Activated CD4-positive, alpha-beta T cell treated with anti-CD3 and anti-CD28 coated beads, Interleukin-2, amount 10 ng/mL, durations not matched to agents 24 days and 14 days (primary cell): ENCODE measurements around the gene TMEM245. TPM values are rescaled to one million over a fixed set of nuclear protein-coding genes. Genes with fewer than 3 reads are reported as not detected.
A peak's percentile ranks its signal among the peaks of the same experiment; 100 is the strongest.
"Not testable (repeated sequence)": the region's sequence is repeated elsewhere in the genome, so short reads cannot be mapped to it uniquely, and the experiment has no call there.

ENCODE experiments used
- DNase-seq: peaks from one replicate; pipeline ENCODE4 v3.0.0; 2022
- H3K27ac Mint-ChIP-seq: one replicate; pipeline ENCODE4 v1.8.0; 2022; ENCODE audit warnings: mild to moderate bottlenecking, mixed read lengths
- H3K27me3 Mint-ChIP-seq: one replicate; pipeline ENCODE4 v1.8.0; 2022; ENCODE audit warnings: mixed read lengths
- H3K36me3 Mint-ChIP-seq: one replicate; pipeline ENCODE4 v1.8.0; 2022; ENCODE audit warnings: low read depth, mild to moderate bottlenecking, mixed read lengths
- H3K4me1 Mint-ChIP-seq: one replicate; pipeline ENCODE4 v1.8.0; 2021; ENCODE audit warnings: mixed read lengths
- H3K4me3 Mint-ChIP-seq: one replicate; pipeline ENCODE4 v1.8.0; 2022; ENCODE audit warnings: mild to moderate bottlenecking, moderate library complexity, mixed read lengths
- H3K9me3 Mint-ChIP-seq: one replicate; pipeline ENCODE4 v1.8.0; 2021; ENCODE audit warnings: mixed read lengths
- intact Hi-C: fragments of 100-400 bp; cut with micrococcal nuclease; formaldehyde crosslinking; loops from one replicate; pipeline ENCODE4 v1.15.1; 2023
- total RNA-seq: library from RNA; stranded (reverse); gene quantifications from 2 replicates; pipeline ENCODE4 v1.2.3, GENCODE V29; 2022

TMEM245 gene
- total RNA-seq, 1 donor from 2014 or later: 26.7 TPM

GRCh38 chr9:108994695-108995094, 125.1 kb downstream of the TMEM245 start:
- DNase-seq: peak; percentile 59
- Mint-ChIP-seq H3K36me3 (peaks cover 12% of the 10 kb centered on the region), H3K4me1 (peaks cover 7% of the 10 kb centered on the region), H3K27ac (no peak overlapping the region), H3K9me3 (no peaks in the 10 kb centered on the region), H3K4me3 (no peak overlapping the region), H3K27me3 (no peaks in the 10 kb centered on the region)
- intact Hi-C loops: no loop called here

- Mint-ChIP-seq H3K9me3 (peaks cover 6% of the 10 kb centered on the region), H3K4me3 (no peak overlapping the region), H3K4me1 (peaks cover 7% of the 10 kb centered on the region), H3K27ac (no peak overlapping the region), H3K27me3 (no peaks in the 10 kb centered on the region), H3K36me3 (peaks cover 17% of the 10 kb centered on the region)
- intact Hi-C loops: no loop called here
- DNase-seq: no peak
Observed at GRCh38 chr9:108991479-108991878, 128.3 kb downstream of the TMEM245 start.

- H3K27me3 Mint-ChIP-seq: no peaks in the 10 kb centered on the region
- peaks cover 7% of the 10 kb centered on the region for H3K36me3 Mint-ChIP-seq
- no peak for DNase-seq
- H3K4me3 Mint-ChIP-seq: no peak overlapping the region
- H3K9me3 Mint-ChIP-seq: peaks cover 6% of the 10 kb centered on the region
- H3K27ac Mint-ChIP-seq: no peak overlapping the region
- intact Hi-C loops: no loop called here
- no peaks in the 10 kb centered on the region for H3K4me1 Mint-ChIP-seq
Observed at GRCh38 chr9:108983885-108984284, 135.9 kb downstream of the TMEM245 start.

DNA sequence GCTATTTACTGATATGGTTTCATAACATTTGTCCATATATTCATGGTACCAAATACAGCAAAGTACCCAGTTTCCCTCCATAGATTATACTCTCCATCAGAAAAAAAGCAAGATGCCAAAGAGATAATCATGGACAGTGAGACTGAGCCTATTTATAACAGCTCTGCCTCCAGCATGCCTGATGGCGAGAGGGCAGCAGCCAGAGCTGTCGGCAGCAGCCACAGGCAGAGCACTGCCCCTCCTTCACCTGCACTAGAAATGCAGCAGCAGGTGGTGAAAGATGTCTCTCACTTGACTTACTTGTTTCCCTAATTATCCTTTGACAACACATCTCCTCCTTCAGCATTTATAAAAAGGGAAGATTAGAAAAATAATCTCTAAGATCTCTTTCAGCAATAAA, 138.9 kb downstream of the TMEM245 start:
- Mint-ChIP-seq H3K27me3 (no peaks in the 10 kb centered on the region), H3K9me3 (no peaks in the 10 kb centered on the region), H3K27ac (no peak overlapping the region), H3K4me1 (no peaks in the 10 kb centered on the region), H3K36me3 (no peaks in the 10 kb centered on the region), H3K4me3 (no peak overlapping the region)
- intact Hi-C loops: no loop called here
- DNase-seq: no peak

- intact Hi-C loops: no loop called here
- no peaks in the 10 kb centered on the region for H3K27me3 Mint-ChIP-seq
- no peak overlapping the region for H3K4me3 Mint-ChIP-seq
- H3K4me1 Mint-ChIP-seq: no peaks in the 10 kb centered on the region
- no peak for DNase-seq
- H3K27ac Mint-ChIP-seq: no peak overlapping the region
- no peaks in the 10 kb centered on the region for H3K9me3 Mint-ChIP-seq
- H3K36me3 Mint-ChIP-seq: no peaks in the 10 kb centered on the region
Observed at GRCh38 chr9:108978205-108978604, 141.5 kb downstream of the TMEM245 start.

GRCh38 chr9:108973895-108974294, 145.9 kb downstream of the TMEM245 start:
- no peak for DNase-seq
- H3K36me3 Mint-ChIP-seq: peaks cover 3% of the 10 kb centered on the region
- intact Hi-C loops: no loop called here
- no peaks in the 10 kb centered on the region for H3K27me3 Mint-ChIP-seq
- H3K4me3 Mint-ChIP-seq: no peak overlapping the region
- H3K9me3 Mint-ChIP-seq: peaks cover 3% of the 10 kb centered on the region
- H3K4me1 Mint-ChIP-seq: no peaks in the 10 kb centered on the region
- no peak overlapping the region for H3K27ac Mint-ChIP-seq

DNA sequence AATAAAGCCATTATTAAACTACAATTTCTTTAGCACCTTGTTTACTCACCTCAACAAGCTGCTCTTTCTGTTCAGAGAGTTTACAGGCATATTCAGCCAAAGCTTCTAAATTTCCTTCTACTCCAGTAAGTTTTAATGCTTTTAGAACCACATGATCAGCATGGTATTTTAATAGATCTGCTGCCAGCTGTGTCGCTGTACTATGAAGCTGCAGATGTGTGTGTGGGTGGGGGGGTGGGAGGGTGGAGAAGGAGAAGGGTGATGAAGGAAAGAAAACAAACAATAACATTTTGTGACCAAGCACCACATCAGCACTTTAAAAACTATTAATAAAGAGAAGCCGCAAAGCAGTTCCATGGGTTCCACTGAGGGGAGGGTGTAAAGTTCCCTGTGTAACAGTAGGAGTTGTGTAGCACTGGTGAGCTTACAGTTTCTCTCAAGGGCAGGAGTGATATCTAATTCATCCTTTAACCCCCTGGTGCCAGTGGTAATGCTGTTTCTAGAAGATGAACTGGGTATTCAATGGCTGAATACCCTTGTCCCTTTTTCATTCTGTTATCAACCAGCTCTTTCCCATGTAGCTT, 147.0 kb downstream of the TMEM245 start:
- Mint-ChIP-seq H3K27ac (no peak overlapping the region), H3K27me3 (no peaks in the 10 kb centered on the region), H3K36me3 (peaks cover 3% of the 10 kb centered on the region), H3K9me3 (peaks cover 3% of the 10 kb centered on the region), H3K4me1 (no peaks in the 10 kb centered on the region), H3K4me3 (no peak overlapping the region)
- DNase-seq: no peak
- intact Hi-C loops: no loop called here

GRCh38 chr9:108972186-108972585, 147.6 kb downstream of the TMEM245 start:
- intact Hi-C loops: no loop called here
- Mint-ChIP-seq H3K36me3 (peaks cover 3% of the 10 kb centered on the region), H3K27ac (no peak overlapping the region), H3K4me3 (no peak overlapping the region), H3K4me1 (no peaks in the 10 kb centered on the region), H3K9me3 (peaks cover 3% of the 10 kb centered on the region), H3K27me3 (no peaks in the 10 kb centered on the region)
- no peak for DNase-seq

- H3K36me3 Mint-ChIP-seq, DNase-seq, H3K27me3 Mint-ChIP-seq, H3K4me1 Mint-ChIP-seq, H3K27ac Mint-ChIP-seq, intact Hi-C loops, H3K4me3 Mint-ChIP-seq, H3K9me3 Mint-ChIP-seq: not testable (repeated sequence)
Observed at GRCh38 chr9:108971392-108971791, 148.4 kb downstream of the TMEM245 start.

- intact Hi-C loops: no loop called here
- DNase-seq: no peak
- Mint-ChIP-seq H3K27me3 (no peaks in the 10 kb centered on the region), H3K4me3 (no peak overlapping the region), H3K36me3 (peaks cover 3% of the 10 kb centered on the region), H3K4me1 (no peaks in the 10 kb centered on the region), H3K27ac (no peak overlapping the region), H3K9me3 (peaks cover 3% of the 10 kb centered on the region)
Observed at GRCh38 chr9:108967916-108968315, 151.8 kb downstream of the TMEM245 start.

Other genes with a start within 250 kb of the TMEM245 start
- gene ELP1, start 185.8 kb downstream of the TMEM245 start, total RNA-seq: 35.2 and 36.2 TPM in 2 replicates
- 14.2 and 15.9 TPM in 2 replicates for gene ABITRAM, start 185.5 kb downstream of the TMEM245 start, total RNA-seq
- 17.8 and 18.8 TPM in 2 replicates for gene CTNNAL1, start 106.4 kb downstream of the TMEM245 start, total RNA-seq
- gene FRRS1L, start 47.3 kb upstream of the TMEM245 start, total RNA-seq: not detected in 2 replicates
- gene EPB41L4B, start 201.1 kb upstream of the TMEM245 start, total RNA-seq: 1.2 and 1.5 TPM in 2 replicates